ENCODE results near the gene PRKN.

DNA sequence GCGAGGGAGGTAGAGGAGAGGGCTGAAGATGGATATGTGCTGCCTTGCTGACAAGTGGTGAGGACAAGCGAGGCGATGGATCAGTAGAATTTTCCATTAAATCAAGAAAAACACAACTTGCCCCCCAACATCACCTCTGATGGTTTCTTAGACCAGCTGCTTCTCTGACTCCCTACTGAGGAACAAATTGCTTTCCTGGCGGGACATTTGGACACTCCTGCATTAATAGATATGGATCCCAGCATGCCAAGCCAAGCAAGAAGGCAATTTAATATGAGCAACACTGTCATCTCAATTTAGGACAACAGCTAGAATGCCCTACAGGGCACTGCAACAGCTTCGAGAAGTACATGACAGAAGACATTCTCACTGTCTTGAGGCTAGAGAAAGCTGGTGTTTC, 1205.3 kb downstream of the PRKN start:
- TF ChIP-seq POLR2A (IDR thresholded peaks at IDR 0.05) (no peak), EP300 (IDR thresholded peaks at IDR 0.05) (no peak)
- TF ChIP-seq, protein P1, sequence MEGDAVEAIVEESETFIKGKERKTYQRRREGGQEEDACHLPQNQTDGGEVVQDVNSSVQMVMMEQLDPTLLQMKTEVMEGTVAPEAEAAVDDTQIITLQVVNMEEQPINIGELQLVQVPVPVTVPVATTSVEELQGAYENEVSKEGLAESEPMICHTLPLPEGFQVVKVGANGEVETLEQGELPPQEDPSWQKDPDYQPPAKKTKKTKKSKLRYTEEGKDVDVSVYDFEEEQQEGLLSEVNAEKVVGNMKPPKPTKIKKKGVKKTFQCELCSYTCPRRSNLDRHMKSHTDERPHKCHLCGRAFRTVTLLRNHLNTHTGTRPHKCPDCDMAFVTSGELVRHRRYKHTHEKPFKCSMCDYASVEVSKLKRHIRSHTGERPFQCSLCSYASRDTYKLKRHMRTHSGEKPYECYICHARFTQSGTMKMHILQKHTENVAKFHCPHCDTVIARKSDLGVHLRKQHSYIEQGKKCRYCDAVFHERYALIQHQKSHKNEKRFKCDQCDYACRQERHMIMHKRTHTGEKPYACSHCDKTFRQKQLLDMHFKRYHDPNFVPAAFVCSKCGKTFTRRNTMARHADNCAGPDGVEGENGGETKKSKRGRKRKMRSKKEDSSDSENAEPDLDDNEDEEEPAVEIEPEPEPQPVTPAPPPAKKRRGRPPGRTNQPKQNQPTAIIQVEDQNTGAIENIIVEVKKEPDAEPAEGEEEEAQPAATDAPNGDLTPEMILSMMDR (IDR thresholded peaks at IDR 0.05) = no peak
